Measurements from ENCODE around the gene FBXL15. TPM values are rescaled to one million over a fixed set of nuclear protein-coding genes. Genes with fewer than 3 reads are reported as not detected.

FBXL15 gene
- total and polyA plus RNA-seq, 2 of the 13 experiments (the other 11 are each of a cell fraction or from before 2014, with no cell fraction given): 4.3 to 8.3 TPM

- no peak for TF ChIP-seq ZNF510 (CRISPR knock-in tag; IDR thresholded peaks at IDR 0.05; ENCODE audit: low read depth)
- no peak for TF ChIP-seq ADNP (CRISPR knock-in tag; IDR thresholded peaks at IDR 0.05)
- TF ChIP-seq ZNF18 (CRISPR knock-in tag; IDR thresholded peaks at IDR 0.05; ENCODE audit: insufficient replicate concordance): no peak
- TF ChIP-seq FOSL1 (CRISPR knock-in tag; IDR thresholded peaks at IDR 0.05; ENCODE audit: borderline replicate concordance): no peak
- TF ChIP-seq MXI1 (IDR thresholded peaks at IDR 0.05; ENCODE audit: borderline replicate concordance, low read depth, low read length): peak; percentile 83; the same call in 2 of the 3 replicates
- TF ChIP-seq CEBPZ (IDR thresholded peaks at IDR 0.05; ENCODE audit: low read length): no peak
- no peak for TF ChIP-seq ZNF407 (CRISPR knock-in tag; IDR thresholded peaks at IDR 0.05; ENCODE audit: not compliant biosample characterization)
- no peak for TF ChIP-seq CEBPG (CRISPR knock-in tag; IDR thresholded peaks at IDR 0.05)
Observed at GRCh38 chr10:102419269-102420180, 1.1 kb upstream of the FBXL15 start (continued).

Data from HepG2 (cell line).